Measurements from ENCODE around the gene RNF180.
A peak's percentile ranks its signal among the peaks of the same experiment; 100 is the strongest.
"Not testable (repeated sequence)": the region's sequence is repeated elsewhere in the genome, so short reads cannot be mapped to it uniquely, and the experiment has no call there.

RNF180 gene

GRCh38 chr5:64286381-64286780 lies 120.7 kb downstream of the RNF180 start:
- DNase-seq = no peak

GRCh38 chr5:64288496-64288895 lies 122.9 kb downstream of the RNF180 start:
- DNase-seq = not testable (repeated sequence)

- DNase-seq = no peak
Measured at GRCh38 chr5:64292611-64293215, 127.1 kb downstream of the RNF180 start.

- no peak for DNase-seq
Measured at GRCh38 chr5:64295101-64295500, 129.5 kb downstream of the RNF180 start.

- DNase-seq = no peak
Measured at GRCh38 chr5:64298586-64298985, 132.9 kb downstream of the RNF180 start.

GRCh38 chr5:64299805-64300204 lies 134.2 kb downstream of the RNF180 start:
- no peak for DNase-seq

GRCh38 chr5:64301566-64301965 lies 135.9 kb downstream of the RNF180 start:
- no peak for DNase-seq

- DNase-seq = no peak
Measured at GRCh38 chr5:64308135-64308534, 142.5 kb downstream of the RNF180 start.

GRCh38 chr5:64312491-64312890 lies 146.8 kb downstream of the RNF180 start:
- no peak for DNase-seq

- DNase-seq = no peak
Measured at GRCh38 chr5:64315778-64316177, 150.1 kb downstream of the RNF180 start.

GRCh38 chr5:64318175-64318574 lies 152.5 kb downstream of the RNF180 start:
- no peak for DNase-seq

- DNase-seq = no peak
Measured at GRCh38 chr5:64323591-64323990, 157.9 kb downstream of the RNF180 start.

GRCh38 chr5:64330728-64331231 lies 165.1 kb downstream of the RNF180 start:
- no peak for DNase-seq

GRCh38 chr5:64331597-64332277 lies 166.1 kb downstream of the RNF180 start:
- DNase-seq = peak; percentile 39

GRCh38 chr5:64333886-64334285 lies 168.2 kb downstream of the RNF180 start:
- no peak for DNase-seq

GRCh38 chr5:64339769-64340168 lies 174.1 kb downstream of the RNF180 start:
- DNase-seq = no peak

GRCh38 chr5:64340293-64340692 lies 174.7 kb downstream of the RNF180 start:
- DNase-seq = no peak

GRCh38 chr5:64341340-64341739 lies 175.7 kb downstream of the RNF180 start:
- DNase-seq = no peak

GRCh38 chr5:64344501-64344900 lies 178.9 kb downstream of the RNF180 start:
- DNase-seq = no peak

- no peak for DNase-seq
Measured at GRCh38 chr5:64347309-64347708, 181.7 kb downstream of the RNF180 start.

- DNase-seq = no peak
Measured at GRCh38 chr5:64364426-64364825, 198.8 kb downstream of the RNF180 start.

GRCh38 chr5:64384765-64385164 lies 219.1 kb downstream of the RNF180 start:
- DNase-seq = no peak

- no peak for DNase-seq
Measured at GRCh38 chr5:64397552-64397951, 231.9 kb downstream of the RNF180 start.

GRCh38 chr5:64398735-64399134 lies 233.1 kb downstream of the RNF180 start:
- DNase-seq = not testable (repeated sequence)
